ENCODE results near the gene ACTN1. TPM values are rescaled to one million over a fixed set of nuclear protein-coding genes. Genes with fewer than 3 reads are reported as not detected.
A peak's percentile ranks its signal among the peaks of the same experiment; 100 is the strongest.

ACTN1 gene
- polyA plus RNA-seq, 1 donor: 46.3 TPM

- peak; percentile 75 for DNase-seq
These were observed 67.4 kb downstream of the ACTN1 start for GRCh38 chr14:68911594-68912227.

DNA sequence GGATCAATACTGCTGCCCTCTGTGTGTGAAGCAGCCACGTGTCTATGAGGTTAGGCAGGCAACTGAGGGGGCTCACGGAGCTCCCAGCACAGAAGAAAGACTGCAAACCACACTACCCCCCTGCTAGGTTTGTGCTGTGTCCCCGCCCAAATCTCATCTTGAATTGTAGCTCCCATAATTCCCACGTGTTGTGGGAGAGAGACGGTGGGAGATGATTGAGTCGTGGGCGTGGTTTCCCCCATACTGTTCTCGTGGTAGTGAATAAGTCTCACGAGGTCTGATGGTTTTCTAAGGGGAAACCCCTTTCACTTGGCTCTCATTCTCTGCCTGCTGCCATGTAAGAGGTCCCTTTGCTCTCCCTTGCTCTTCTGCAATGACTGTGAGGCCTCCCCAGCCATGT lies 68.6 kb downstream of the ACTN1 start:
- DNase-seq: no peak

DNA sequence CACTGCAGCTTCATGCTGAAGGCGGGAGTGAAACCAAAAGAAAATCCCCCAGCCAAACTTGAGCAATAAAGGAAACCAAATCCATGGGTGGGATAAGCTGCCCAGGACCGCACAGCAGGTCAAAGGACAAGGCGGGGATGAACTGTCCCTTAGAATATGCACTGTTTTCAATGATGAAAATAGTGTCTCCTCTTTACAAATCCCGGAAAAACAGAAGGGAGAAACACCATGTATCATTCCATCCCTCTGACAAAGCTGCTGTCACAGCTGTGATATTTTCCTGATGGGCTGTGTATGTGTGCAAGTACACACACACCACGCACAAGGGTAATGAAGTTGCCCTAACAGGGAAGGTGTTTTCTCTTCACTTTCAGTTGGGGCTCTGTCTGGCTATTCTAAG lies 70.3 kb downstream of the ACTN1 start:
- no peak for DNase-seq

DNA sequence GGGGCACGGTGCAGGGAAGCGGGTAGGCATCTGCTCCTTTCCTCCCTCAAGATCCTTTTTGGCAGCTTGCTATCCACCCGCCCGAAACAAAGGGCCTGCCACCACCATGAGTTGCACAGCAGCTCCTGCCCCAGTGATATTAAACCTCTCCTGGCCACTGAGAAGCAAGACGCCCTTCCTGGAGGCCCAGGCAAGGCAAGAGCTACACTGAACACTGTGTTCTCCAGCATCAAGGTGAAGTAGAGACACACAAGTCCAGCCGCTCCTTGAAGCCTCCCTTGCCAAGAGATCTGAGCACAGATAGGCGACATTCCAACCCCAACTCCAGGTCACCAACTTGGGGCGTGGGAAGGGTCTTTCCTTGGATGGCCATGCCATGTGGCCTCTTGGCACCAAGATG lies 70.9 kb downstream of the ACTN1 start:
- no peak for DNase-seq

GRCh38 chr14:68906439-68906838 lies 72.7 kb downstream of the ACTN1 start:
- no peak for DNase-seq

- DNase-seq: no peak
These were observed 73.8 kb downstream of the ACTN1 start for GRCh38 chr14:68905107-68905895.

DNA sequence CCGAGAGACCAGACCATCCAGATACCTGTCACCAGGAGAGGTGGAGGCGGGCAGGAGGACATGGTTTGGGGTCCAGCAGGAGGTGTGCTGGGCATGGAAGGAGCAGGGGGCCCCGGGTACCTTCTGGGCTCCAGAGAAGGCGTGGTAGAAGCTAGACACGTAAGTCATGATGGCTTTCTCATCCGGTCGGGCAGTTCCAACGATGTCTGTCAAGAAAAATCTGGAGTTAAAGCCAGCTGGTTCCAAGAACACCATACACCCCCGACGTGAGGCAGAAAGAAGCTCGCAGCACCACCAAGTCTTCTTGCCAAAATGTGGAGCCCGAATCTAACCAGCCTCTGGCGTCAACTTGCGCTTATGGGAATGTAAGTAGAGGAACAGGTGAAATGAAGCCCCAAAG lies 76.7 kb downstream of the ACTN1 start:
- DNase-seq: no peak

DNA sequence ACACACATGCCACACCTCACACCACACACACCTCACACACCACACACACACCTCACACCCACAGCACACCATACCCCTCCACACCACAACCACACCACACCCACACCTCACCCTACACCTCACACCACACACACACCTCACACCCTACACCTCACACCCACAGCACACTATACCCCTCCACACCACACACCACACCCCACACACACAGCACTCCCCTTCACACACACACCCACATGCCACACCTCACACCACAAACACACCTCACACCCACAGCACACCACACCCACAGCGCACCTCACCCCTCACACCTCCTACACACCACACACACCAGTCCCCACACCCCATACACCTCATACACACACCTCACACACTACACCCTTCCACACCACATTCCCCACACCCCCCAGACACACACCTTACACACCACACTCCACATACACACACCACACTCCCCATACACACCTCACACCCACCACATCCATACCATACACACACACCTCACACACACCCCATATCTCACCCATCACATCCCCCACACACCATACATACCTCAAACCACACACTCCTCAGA lies 80.0 kb downstream of the ACTN1 start:
- no peak for DNase-seq

DNA sequence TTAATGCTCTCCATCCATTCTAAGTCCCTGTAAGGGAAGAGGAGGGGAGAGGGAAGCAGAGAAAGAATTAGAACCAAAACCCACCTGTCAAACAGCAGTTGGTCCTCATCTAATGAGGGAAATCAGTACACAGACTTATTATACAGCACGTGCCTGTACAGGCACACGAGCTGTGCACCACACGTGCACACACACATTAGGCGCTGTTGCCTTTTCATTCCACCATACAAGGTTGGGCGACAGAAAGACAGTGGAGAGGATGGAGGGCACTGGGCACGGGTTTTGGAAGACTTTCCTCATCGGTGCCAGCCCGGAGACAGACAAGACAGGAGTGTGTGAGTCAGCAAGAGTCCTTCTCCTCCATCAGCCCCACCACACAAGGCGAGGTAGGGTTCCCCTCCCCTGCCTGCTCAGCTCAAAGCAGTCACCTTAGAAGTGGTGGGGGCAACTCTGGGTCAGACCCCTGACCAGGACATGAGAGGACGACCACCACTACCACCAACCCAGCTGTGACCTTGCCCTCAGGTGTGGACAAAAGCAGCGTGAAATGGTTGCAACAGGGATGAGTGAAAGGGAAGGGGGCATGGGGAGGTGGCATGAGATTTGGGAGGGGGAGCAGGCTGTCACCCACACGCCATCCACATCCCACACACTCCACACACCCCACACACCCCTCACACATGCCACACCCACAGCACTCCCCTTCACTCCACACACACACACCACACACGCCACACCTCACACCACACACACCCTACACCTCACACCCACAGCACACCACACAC lies 80.7 kb downstream of the ACTN1 start:
- no peak for DNase-seq

GRCh38 chr14:68897559-68898155 lies 81.4 kb downstream of the ACTN1 start:
- DNase-seq: no peak

DNA sequence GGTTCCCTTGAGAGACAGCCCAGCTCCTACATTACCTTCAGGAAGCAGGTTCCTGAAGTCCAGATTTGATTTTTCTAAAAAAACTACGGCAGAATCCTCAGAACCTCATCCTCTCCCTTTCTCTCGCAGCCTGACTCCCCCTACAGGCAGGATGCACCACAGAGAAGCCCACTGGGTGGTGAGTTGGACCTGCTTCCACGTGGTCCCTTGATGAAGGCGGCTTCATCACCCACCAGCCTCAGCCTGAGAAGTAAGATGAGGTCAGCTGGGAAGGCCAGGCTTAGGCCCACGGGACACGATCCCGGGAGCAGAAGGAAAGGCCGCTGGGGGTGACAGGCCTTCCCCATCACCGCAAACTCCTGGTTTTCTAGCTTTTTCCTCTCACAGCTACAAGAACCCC lies 83.0 kb downstream of the ACTN1 start:
- no peak for DNase-seq

DNA sequence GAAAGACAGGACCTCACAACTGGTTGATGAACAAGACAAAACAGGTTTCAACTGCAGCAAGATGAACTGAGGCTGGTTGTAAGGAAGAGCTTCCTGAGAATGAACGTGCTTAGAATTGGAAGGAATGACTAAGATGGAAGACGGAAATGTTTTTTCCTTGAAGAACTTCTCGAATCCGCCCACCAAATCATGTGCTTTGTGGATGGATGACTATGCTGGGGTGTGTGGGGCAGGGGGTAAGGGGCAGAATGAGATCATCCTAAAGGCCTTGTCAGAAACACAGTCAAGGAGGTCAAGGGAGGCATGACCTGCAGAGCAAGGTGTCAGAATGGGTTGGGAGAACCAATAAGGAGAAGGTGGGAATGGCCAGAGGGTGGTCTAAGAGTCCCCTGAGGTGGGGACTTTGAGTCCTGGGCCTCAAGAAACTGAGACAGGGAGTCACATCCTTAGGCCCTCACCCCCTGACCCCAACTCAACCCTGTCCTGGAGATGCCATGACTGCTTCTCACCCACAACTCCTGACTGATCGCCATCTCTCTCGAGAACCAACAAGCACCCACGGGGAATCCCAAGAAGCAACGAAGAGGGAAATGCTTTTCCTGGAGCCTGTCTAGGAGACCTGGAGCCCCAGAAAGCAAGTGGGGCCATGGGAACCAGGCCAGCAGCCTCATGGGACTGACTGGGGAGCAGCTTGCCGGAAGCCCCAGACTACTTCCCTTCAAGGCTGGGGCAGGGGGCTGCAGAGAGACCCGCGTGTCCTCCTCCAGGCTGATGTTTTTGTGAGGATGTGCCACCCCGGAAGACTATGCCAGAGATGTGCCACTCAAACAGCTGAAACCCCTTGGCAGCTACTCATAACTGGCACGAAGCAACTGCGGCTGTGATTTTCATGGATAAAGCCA lies 84.0 kb downstream of the ACTN1 start:
- no peak for DNase-seq

DNA sequence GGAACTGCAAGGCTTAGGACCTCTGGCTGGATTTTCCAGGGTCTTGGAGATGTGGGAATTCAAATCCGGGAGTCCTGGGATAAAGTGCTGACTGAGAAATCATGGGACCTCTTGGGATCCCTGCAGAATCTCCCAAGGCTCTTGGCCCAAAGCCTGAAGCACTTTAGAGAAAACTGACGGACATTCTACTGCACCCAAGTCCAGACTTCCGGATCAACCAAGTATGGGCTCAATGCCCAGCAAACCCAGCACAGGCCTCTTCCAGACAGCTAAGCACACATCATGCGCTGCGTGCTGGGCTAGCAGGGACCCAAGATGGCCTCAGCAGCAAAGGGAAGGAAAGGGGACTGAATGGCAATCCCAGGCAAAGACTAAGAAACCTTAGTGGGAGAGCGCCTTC lies 85.0 kb downstream of the ACTN1 start:
- no peak for DNase-seq

GRCh38 chr14:68893566-68893965 lies 85.5 kb downstream of the ACTN1 start:
- DNase-seq: no peak

- no peak for DNase-seq
These were observed 86.1 kb downstream of the ACTN1 start for GRCh38 chr14:68892961-68893360.

- no peak for DNase-seq
These were observed 87.0 kb downstream of the ACTN1 start for GRCh38 chr14:68891851-68892660.

- DNase-seq: no peak
These were observed 88.8 kb downstream of the ACTN1 start for GRCh38 chr14:68890173-68890931.

DNA sequence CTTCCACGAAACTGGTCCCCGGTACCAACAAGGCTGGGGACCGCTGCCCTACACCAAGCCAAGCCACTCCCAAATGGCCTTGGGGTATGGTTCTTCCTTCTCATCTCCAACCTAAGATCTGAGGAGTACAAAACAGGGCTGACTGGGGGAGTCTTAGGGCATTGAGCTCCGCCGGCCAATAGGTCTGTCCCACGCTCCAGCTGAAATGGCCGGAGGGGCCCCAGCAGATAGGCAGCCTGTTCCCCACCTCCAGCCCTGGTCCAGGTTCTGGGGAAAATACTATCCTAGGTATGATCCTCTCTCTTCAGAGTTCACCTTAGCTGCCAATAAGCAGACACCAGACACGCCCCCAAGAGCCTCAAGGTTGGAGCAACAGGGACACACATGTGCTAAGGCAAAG lies 90.2 kb downstream of the ACTN1 start:
- no peak for DNase-seq

DNA sequence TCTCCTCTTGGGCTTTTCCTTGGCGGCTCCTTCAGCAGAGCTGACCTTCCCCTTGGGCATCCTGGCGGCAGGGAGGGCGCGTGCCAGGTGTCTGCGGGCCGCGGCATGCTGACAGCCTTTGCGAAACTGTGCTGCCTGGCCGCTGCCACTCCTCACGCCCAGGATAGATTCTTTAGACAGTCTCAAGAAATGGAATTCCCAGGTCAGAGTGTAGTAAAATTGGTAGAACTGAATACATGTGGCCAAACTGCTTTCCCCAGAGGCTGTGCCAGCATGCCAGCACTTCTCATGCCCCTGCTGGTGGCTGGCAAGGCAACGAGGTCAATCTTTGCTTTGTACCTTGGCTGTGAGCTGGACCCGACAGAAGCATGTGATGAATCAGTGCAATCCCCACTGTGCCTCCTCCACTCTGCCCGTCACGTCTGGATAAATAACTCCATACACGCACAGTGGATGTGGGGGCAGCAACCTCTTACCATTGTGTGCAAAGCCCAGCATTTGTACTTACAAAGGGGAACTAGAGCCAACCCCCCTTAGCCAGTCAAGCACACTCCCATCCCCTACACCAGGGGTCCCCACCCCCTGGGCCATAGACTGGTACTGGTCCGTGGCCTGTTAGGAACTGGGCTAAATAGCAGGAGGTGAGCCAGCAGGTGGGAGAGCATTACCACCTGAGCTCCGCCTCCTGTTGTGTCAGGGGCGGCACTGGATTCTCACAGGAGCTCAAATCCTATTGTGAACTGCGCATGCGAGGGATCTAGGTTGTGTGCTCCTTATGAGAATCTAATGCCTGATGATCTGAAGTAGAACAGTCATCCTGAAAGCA lies 90.9 kb downstream of the ACTN1 start:
- no peak for DNase-seq

All from hindlimb muscle (tissue), 1 donor.